Stomach (tissue), 9 donors: ENCODE measurements around the gene RHBDF1. TPM values are rescaled to one million over a fixed set of nuclear protein-coding genes. Genes with fewer than 3 reads are reported as not detected.

ENCODE experiments used
- DNase-seq, 2 donors: peaks; one replicate each; pipeline versions ENCODE4 v3.0.0 to v3.0.0-alpha.2; 2013 to 2019
- H3K27ac ChIP-seq, 5 donors: fragments of 200-600 bp in 4 of 5; sonication (generic) in 4 of 5; one replicate each; pipeline ENCODE4 v1.5.1; 2013 to 2019; ENCODE audit warnings: mild to moderate bottlenecking in 1 of 5, moderate library complexity in 1 of 5
- H3K27me3 ChIP-seq, 3 donors: fragments of 200-600 bp; sonication (generic); one replicate each; pipeline ENCODE4 v1.5.1; 2017 to 2019; ENCODE audit warnings: mixed run types in 1 of 3
- H3K36me3 ChIP-seq, 4 donors: fragments of 200-600 bp; sonication (generic); 1 replicate in 3 of 4; 2 replicates in 1 of 4; pipeline ENCODE4 v1.5.1; 2016 to 2019
- H3K4me1 ChIP-seq, 4 donors: fragments of 200-600 bp; sonication (generic); one replicate each; pipeline ENCODE4 v1.5.1; 2016 to 2019
- H3K4me3 ChIP-seq, 4 donors: fragments of 200-600 bp; sonication (generic) in 3 of 4; one replicate each; pipeline ENCODE4 v1.5.1; 2016 to 2019; ENCODE audit warnings: mild to moderate bottlenecking in 1 of 4
- H3K9me3 ChIP-seq, 4 donors: fragments of 200-600 bp; sonication (generic); one replicate each; pipeline ENCODE4 v1.5.1; 2016 to 2019
- CTCF ChIP-seq, 7 experiments: fragments of 450-650 bp in 4 of 7; fragments of 200-600 bp in 3 of 7; sonication (generic) in 3 of 7; IDR thresholded peaks; one replicate each; pipeline ENCODE4 v1.5.1; 2016 to 2019; ENCODE audit warnings: antibody characterized with exemption in 7 of 7, control low read depth in 2 of 7, mild to moderate bottlenecking in 1 of 7
- EP300 ChIP-seq: sonication (generic); formaldehyde crosslinking; IDR thresholded peaks from one replicate; pipeline ENCODE4 v1.6.1; 2017; ENCODE audit warnings: antibody characterized with exemption
- POLR2A ChIP-seq, 4 donors: fragments of 450-650 bp; IDR thresholded peaks; one replicate each; pipeline ENCODE4 v1.6.1; 2016; ENCODE audit warnings: antibody characterized with exemption in 4 of 4, control low read depth in 2 of 4, mild to moderate bottlenecking in 1 of 4, moderate library complexity in 1 of 4
- POLR2AphosphoS5 ChIP-seq, 3 donors: sonication (generic); formaldehyde crosslinking; IDR thresholded peaks; one replicate each; pipeline ENCODE4 v1.6.1; 2016; ENCODE audit warnings: antibody characterized with exemption in 3 of 3
- WGBS, 5 donors: extraction: QIAGEN DNeasy Blood & Tissue Kit in 3 of 5; methylation state at CpG; one replicate each; pipeline versions ENCODE4 v1.1.5 to v1.1.7; 2013 to 2018; 5-methylcytosine and 5-hydroxymethylcytosine counted together
- intact Hi-C: fragments of 100-400 bp; cut with DNase I; formaldehyde crosslinking; loops from one replicate; pipeline ENCODE4 v1.15.1; 2023; ENCODE audit warnings: low total_unique reads
- polyA plus RNA-seq, 3 donors: library from polyadenylated mRNA; stranded (reverse); fragments of 200-250 nt; gene quantifications; one replicate each; pipeline ENCODE4 v1.2.3, GENCODE V29; 2013
- total RNA-seq, 5 donors: library from RNA; depleted of rRNA; stranded (reverse); fragments of >200 nt; gene quantifications; one replicate each; pipeline versions ENCODE4 v1.1.0 to v1.2.3, GENCODE V29; 2014 to 2016
- donor health status: healthy with polysubstance abuse.
- donor health status: Bipolar disorder and iron deficiency.
- donor health status: healthy.

Gene RHBDF1
- total and polyA plus RNA-seq, 8 donors = 10.2 to 185 (median 28.9) TPM

GRCh38 chr16:62968-63391 is 9.5 kb downstream of the RHBDF1 start:
- no peak overlapping the region for H3K27ac ChIP-seq
- H3K4me3 ChIP-seq = no peak overlapping the region
- WGBS, 5 donors = 95 to 99% (median 96%) methylated on average over 20 to 21 of the region's 21 CpGs
- DNase-seq = no peak
- no peak for TF ChIP-seq POLR2AphosphoS5 (IDR thresholded peaks at IDR 0.05)
- no peak for TF ChIP-seq EP300
- no peak for TF ChIP-seq CTCF (IDR thresholded peaks at IDR 0.05)
- no peak for TF ChIP-seq POLR2A (IDR thresholded peaks at IDR 0.05)
- peaks cover 0 to 27% (median 21%) of the 10 kb centered on the region in 4 donors for H3K4me1 ChIP-seq
- H3K27me3 ChIP-seq = no peaks in the 10 kb centered on the region
- H3K36me3 ChIP-seq = peaks cover 57 to 71% (median 69%) of the 10 kb centered on the region in 4 donors
- intact Hi-C loops = no loop called here
- no peaks in the 10 kb centered on the region for H3K9me3 ChIP-seq

- 93 to 96% (median 95%) methylated on average over 31 to 34 of the region's 34 CpGs for WGBS, 5 donors
- H3K27ac ChIP-seq = no peak overlapping the region
- DNase-seq = no peak
- H3K9me3 ChIP-seq = no peaks in the 10 kb centered on the region
- no peaks in the 10 kb centered on the region for H3K27me3 ChIP-seq
- peaks cover 0 to 24% (median 19%) of the 10 kb centered on the region in 4 donors for H3K4me1 ChIP-seq
- peaks cover 62 to 77% (median 74%) of the 10 kb centered on the region in 4 donors for H3K36me3 ChIP-seq
- intact Hi-C loops = no loop called here
- TF ChIP-seq POLR2A (IDR thresholded peaks at IDR 0.05) (no peak), CTCF (IDR thresholded peaks at IDR 0.05) (no peak), EP300 (no peak), POLR2AphosphoS5 (IDR thresholded peaks at IDR 0.05) (no peak)
- no peak overlapping the region for H3K4me3 ChIP-seq
Measured at GRCh38 chr16:62283-62967, 10.0 kb downstream of the RHBDF1 start.

GRCh38 chr16:61879-62281 is 10.6 kb downstream of the RHBDF1 start:
- no peak overlapping the region for H3K27ac ChIP-seq
- no peak for TF ChIP-seq POLR2A (IDR thresholded peaks at IDR 0.05)
- no peak for TF ChIP-seq EP300
- no peak for TF ChIP-seq CTCF (IDR thresholded peaks at IDR 0.05)
- TF ChIP-seq POLR2AphosphoS5 (IDR thresholded peaks at IDR 0.05) = no peak
- H3K4me1 ChIP-seq = peaks cover 0 to 18% (median 15%) of the 10 kb centered on the region in 4 donors
- no peak overlapping the region for H3K4me3 ChIP-seq
- no peak for DNase-seq
- peaks cover 67 to 82% (median 80%) of the 10 kb centered on the region in 4 donors for H3K36me3 ChIP-seq
- H3K9me3 ChIP-seq = no peaks in the 10 kb centered on the region
- 91 to 96% (median 93%) methylated on average over 18 to 32 of the region's 32 CpGs for WGBS, 5 donors
- H3K27me3 ChIP-seq = no peaks in the 10 kb centered on the region
- intact Hi-C loops = no loop called here

- Histone ChIP-seq H3K36me3 (peaks cover 74 to 89% (median 86%) of the 10 kb centered on the region in 4 donors), H3K27ac (no peak overlapping the region), H3K4me1 (peaks cover 0 to 11% (median 9%) of the 10 kb centered on the region in 4 donors), H3K4me3 (no peak overlapping the region), H3K9me3 (no peaks in the 10 kb centered on the region), H3K27me3 (no peaks in the 10 kb centered on the region)
- intact Hi-C loops = no loop called here
- DNase-seq = peak in 1 of 2 donors; percentile 4
- 83 to 87% (median 86%) methylated on average over 54 to 89 of the region's 89 CpGs for WGBS, 5 donors
- TF ChIP-seq CTCF (IDR thresholded peaks at IDR 0.05) (no peak), POLR2A (IDR thresholded peaks at IDR 0.05) (no peak), POLR2AphosphoS5 (IDR thresholded peaks at IDR 0.05) (no peak), EP300 (no peak)
Measured at GRCh38 chr16:60929-61878, 11.2 kb downstream of the RHBDF1 start.
